NCI-H1105 (cell line): Measurements from ENCODE around the gene TFPI.
"Not testable (repeated sequence)": the region's sequence is repeated elsewhere in the genome, so short reads cannot be mapped to it uniquely, and the experiment has no call there.

Experiments used
- DNase-seq: peaks from one replicate; lab custom pipeline; 2025; lab: John Stamatoyannopoulos, UW

Gene TFPI

GRCh38 chr2:187552828-187553681 lies 1.2 kb downstream of the TFPI start:
- DNase-seq, result no peak

- DNase-seq, result no peak
Measured at GRCh38 chr2:187552381-187552780, 1.9 kb downstream of the TFPI start.

GRCh38 chr2:187550857-187551256 lies 3.4 kb downstream of the TFPI start:
- no peak for DNase-seq

- DNase-seq, result no peak
Measured at GRCh38 chr2:187549951-187550555, 4.2 kb downstream of the TFPI start.

- no peak for DNase-seq
Measured at GRCh38 chr2:187549193-187549592, 5.0 kb downstream of the TFPI start.

- no peak for DNase-seq
Measured at GRCh38 chr2:187548656-187549055, 5.6 kb downstream of the TFPI start.

- no peak for DNase-seq
Measured at GRCh38 chr2:187547353-187547979, 6.8 kb downstream of the TFPI start.

- DNase-seq, result no peak
Measured at GRCh38 chr2:187546762-187547333, 7.4 kb downstream of the TFPI start.

GRCh38 chr2:187545238-187545751 lies 8.9 kb downstream of the TFPI start:
- DNase-seq, result no peak

GRCh38 chr2:187544371-187545080 lies 9.7 kb downstream of the TFPI start:
- DNase-seq, result no peak

GRCh38 chr2:187543488-187543887 lies 10.7 kb downstream of the TFPI start:
- no peak for DNase-seq

- DNase-seq, result no peak
Measured at GRCh38 chr2:187542123-187542522, 12.1 kb downstream of the TFPI start.

GRCh38 chr2:187541086-187542085 lies 12.8 kb downstream of the TFPI start:
- DNase-seq, result no peak

- not testable (repeated sequence) for DNase-seq
Measured at GRCh38 chr2:187538222-187538621, 16.0 kb downstream of the TFPI start.

GRCh38 chr2:187535381-187535780 lies 18.9 kb downstream of the TFPI start:
- not testable (repeated sequence) for DNase-seq

GRCh38 chr2:187532333-187533120 lies 21.7 kb downstream of the TFPI start:
- DNase-seq, result no peak

GRCh38 chr2:187529977-187530721 lies 24.1 kb downstream of the TFPI start:
- DNase-seq, result no peak

GRCh38 chr2:187529248-187529976 lies 24.8 kb downstream of the TFPI start:
- DNase-seq, result no peak
